GM21367 (cell line): Measurements from ENCODE around the gene S100A2.

Source experiments
- ATAC-seq: cut with Tn5 transposase; IDR thresholded peaks from one replicate; pipeline ENCODE4 v1.9.1; 2021; ENCODE audit not compliant: unreplicated experiment

Gene S100A2

DNA sequence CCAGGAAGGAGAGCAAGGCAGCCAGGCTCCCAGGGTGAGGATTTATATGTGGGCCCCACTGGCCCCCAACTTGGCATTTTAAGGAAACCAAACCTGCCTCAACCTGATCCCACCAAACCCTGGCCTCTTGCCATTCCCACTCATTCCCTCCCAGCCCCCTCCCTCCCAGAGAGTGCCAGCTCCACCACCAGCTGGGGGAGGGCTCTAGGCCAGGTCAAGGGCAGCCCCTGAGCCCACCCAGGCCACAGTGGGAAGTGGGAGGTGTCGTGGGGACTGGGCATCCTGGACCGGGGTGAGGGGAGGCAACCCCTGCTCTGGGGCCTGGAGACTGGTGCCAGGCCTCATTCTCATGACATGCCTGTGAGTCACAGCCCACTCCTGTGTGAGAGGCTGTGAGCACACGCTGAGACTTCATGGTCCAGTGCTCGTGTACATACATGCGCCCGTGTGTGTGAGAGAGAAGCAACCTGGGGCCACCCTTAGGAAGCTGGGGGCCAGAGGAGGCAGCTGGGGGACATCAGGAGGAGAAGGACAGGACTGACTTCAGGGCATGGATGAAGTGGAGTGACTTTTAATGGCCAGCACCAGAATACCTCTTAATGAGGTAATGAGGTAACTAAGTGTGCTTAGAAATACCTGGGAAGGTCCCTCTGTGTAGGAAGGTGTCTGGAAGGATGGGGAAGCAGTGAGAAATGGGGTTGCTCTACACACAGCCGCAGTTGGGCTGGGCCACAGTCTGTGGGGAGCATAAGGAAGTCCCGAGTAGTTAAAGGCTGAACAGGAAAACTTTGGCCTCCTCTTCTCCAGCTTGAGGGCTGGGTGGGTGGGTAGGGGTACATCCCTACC is at the start of gene S100A2:
Gene S100A2, minus strand, starts transcription at position 316 of the 846 bp plus-strand sequence. CDS start 1,967 bp downstream, outside the sequence.
- no peak for ATAC-seq

GRCh38 chr1:153615406-153615805 is 49.8 kb upstream of the S100A2 start:
- no peak for ATAC-seq

DNA sequence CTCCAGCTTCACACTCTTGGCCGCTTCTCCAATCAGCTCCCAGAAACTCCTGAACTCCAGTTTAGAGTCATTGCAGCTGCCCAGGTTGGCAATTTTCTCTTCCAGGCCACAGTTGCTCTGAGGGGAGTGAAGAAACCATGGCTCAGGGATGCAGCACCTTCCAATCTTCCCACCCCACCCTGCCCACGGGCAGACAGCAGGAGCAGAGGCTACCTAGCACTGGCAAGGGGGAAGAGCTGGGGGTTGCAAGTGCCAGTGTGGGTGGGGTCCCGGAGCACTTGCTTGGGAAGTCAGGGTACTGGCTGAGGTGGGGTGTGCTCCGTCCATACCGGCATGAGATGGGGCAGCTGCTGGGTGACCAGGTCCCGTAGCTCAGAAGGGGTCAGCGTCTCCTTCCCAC is 49.3 kb upstream of the S100A2 start:
- no peak for ATAC-seq

- no peak for ATAC-seq
These were observed 48.7 kb upstream of the S100A2 start for GRCh38 chr1:153614189-153614900.

DNA sequence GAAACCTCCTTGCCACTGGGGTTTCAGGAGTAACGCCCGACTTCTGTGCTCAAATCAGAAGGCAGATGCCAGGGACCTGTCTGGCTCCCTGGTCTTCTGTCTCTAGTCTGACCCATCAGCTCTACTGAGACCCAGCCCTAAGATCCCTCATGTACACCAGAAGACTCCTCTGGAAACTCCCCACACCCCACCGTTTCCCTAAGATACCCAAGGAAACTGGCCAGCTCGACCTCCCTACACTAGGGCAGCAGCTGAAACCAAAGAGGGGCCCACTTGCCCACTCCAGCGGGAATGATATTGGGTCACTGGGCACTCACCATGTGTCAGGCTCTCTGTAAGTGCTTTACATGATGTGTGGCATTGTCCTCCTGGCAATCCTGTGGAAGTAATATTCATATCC is 47.8 kb upstream of the S100A2 start:
- ATAC-seq, result no peak

GRCh38 chr1:153612755-153613331 is 47.2 kb upstream of the S100A2 start, which contains the start of gene S100A16:
Gene S100A16, minus strand, starts transcription at chr1:153613137. Its CDS starts 4,986 bp downstream, at chr1:153608151.
- ATAC-seq, result no peak

DNA sequence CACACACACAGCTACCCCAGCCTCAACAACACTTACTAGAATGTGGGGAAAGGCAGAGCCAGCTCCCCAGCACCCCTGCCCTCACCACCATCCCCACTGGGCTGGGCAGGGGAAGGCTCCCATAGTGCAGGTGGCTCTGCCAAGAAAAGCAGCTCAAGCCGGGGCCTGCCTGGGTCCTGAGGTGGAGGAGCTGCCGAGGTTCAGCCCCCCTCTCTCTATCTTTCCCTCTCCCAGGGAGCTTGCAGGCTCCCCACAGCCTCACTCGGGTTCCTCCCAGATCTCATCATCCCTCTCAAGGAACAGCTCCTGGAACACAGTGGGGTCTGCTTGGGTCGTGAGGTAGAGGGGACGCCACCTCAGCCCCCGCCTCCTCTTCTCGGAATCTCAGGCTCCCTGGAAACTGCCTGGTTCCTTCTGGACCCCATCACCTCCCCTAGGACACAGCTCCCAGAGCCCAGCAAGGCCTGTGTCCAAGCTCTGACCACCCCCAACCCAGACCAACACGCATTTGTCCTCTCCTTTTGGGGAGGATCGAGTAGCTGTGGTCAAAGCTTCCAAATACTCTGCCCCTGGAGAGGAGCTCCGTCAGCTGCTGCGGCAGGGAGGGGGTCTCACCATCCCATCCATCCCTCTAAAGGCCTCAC is 46.6 kb upstream of the S100A2 start:
- ATAC-seq, result no peak

GRCh38 chr1:153611356-153611755 is 45.7 kb upstream of the S100A2 start:
- ATAC-seq, result no peak

DNA sequence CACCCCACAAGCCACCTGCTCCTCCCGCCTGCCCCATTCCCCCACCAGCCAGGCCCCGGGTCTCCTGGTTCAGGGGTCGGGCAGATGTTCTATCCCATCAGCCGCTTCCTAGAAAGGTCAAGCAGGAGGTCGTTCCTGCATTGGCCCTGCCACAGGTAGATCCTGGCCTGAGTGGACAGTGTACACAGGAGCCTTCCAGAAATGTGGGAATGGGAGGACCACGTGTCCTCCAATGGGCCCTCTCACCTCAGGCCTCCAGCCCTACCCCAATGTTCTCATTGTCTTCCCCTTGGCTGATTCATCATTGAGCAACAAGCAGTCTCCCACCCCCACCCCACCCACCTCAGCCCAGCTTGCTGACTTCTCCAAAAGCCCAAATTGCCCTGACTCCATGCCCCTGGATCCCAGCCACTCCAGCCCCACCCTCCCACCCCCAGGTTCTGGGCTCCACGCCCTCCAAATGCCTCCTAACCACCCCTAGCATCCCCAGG is 45.2 kb upstream of the S100A2 start:
- ATAC-seq, result no peak

DNA sequence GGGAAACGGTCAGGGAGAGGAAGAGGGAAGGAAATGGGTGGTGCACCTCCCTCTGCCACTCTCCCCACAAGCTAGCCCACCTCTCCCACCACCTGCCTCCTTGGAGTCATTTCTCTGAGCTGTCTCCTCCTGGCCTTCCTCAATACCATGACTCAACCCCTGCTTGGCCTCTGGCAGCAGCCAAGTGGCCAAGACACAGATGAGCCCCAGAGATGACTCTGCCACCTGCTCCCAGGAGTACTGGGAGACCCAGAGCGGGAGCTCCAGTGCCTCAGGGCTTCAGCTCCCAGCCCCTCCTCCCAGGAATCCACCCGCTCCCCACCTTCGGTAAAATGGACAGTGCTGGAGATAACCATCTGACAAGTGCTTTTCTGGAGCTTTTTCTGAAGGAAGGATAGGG is 44.7 kb upstream of the S100A2 start:
- ATAC-seq, result no peak

DNA sequence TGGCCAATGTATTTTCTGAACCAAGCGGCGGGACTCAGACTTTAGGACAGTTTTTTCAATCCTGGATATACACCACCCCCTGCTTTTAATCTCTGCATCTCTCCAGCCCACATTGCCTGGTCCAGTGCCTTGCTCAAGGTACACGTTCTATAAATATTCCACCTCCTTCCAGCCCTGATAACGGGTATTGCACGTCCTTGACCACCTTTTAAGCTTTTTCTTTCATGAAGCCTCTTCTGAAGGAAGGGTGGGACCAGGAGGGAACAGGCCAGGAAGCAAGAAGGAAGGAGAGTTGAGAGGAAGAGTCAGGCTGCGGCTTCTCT is 43.9 kb upstream of the S100A2 start:
- ATAC-seq, result no peak

GRCh38 chr1:153608742-153609584 is 43.3 kb upstream of the S100A2 start:
- ATAC-seq, result no peak

- no peak for ATAC-seq
These were observed 42.5 kb upstream of the S100A2 start for GRCh38 chr1:153608089-153608682.

DNA sequence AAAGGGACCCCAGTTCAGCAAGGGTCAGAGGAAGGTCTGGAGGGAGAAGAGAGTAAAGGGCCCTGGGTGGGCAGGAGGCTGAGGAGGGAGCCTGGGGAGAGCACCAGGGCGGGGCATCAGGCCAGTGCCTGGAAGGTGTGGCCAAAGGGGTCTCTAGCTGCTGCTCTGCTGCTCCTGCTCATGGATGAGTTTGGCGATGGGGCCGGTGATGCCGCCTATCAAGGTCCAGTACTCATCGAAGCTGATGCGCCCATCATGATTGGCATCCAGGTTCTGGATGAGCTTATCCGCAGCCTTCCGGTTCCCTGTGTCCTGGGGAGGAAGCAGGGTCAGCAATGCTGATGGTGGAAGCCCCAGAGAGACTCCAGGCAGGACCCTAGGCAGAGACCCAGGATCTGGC is 41.7 kb upstream of the S100A2 start:
- no peak for ATAC-seq

GRCh38 chr1:153606194-153606593 is 40.5 kb upstream of the S100A2 start:
- no peak for ATAC-seq

DNA sequence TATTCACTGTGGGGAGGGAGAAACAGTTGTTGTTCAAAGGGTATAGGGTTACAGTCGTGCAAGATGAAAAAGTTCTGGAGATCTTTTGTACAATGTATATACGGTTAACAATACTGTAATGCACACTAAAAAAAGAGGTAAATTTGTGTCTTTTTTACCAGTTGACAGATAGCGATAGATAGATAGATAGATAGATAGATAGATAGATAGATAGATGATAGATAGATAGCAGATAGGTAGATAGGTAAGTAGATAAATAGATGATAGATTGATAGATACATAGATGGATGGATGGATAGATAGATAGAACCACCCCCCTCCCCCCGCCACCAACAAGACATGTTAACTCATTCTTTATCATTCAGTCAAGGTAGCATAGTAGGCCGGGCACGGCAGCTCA is 37.1 kb upstream of the S100A2 start:
- ATAC-seq, result no peak

DNA sequence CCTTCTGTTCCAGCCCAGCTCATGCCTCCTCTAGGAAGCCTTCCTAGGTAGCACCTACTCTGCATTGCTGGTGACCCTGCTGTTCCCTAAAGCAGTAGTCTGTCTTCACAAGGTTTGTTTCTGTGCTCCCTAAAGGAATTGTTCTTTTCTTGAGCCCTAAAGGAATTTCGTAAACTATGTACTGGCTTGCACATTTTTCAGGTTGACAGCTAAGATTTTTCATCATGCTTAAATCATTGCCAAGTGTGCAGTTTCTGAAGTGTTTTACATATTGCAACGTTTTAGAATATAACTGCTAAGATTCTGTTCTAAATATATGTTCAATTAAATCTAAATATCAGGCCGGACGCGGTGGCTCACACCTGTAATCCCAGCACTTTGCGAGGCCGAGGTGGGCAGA is 34.2 kb upstream of the S100A2 start:
- no peak for ATAC-seq

- peak; percentile 95 for ATAC-seq
These were observed 32.9 kb upstream of the S100A2 start for GRCh38 chr1:153598309-153599172.

GRCh38 chr1:153597206-153597605 is 31.6 kb upstream of the S100A2 start:
- ATAC-seq, result no peak
